Fibroblast of skin of right biceps (primary cell): Measurements from ENCODE around the gene EARS2.
A peak's percentile ranks its signal among the peaks of the same experiment; 100 is the strongest.
"Not testable (repeated sequence)": the region's sequence is repeated elsewhere in the genome, so short reads cannot be mapped to it uniquely, and the experiment has no call there.

Experiments used
- DNase-seq: peaks from one replicate; pipeline ENCODE4 v3.0.0-alpha.2; 2013

EARS2 gene

DNA sequence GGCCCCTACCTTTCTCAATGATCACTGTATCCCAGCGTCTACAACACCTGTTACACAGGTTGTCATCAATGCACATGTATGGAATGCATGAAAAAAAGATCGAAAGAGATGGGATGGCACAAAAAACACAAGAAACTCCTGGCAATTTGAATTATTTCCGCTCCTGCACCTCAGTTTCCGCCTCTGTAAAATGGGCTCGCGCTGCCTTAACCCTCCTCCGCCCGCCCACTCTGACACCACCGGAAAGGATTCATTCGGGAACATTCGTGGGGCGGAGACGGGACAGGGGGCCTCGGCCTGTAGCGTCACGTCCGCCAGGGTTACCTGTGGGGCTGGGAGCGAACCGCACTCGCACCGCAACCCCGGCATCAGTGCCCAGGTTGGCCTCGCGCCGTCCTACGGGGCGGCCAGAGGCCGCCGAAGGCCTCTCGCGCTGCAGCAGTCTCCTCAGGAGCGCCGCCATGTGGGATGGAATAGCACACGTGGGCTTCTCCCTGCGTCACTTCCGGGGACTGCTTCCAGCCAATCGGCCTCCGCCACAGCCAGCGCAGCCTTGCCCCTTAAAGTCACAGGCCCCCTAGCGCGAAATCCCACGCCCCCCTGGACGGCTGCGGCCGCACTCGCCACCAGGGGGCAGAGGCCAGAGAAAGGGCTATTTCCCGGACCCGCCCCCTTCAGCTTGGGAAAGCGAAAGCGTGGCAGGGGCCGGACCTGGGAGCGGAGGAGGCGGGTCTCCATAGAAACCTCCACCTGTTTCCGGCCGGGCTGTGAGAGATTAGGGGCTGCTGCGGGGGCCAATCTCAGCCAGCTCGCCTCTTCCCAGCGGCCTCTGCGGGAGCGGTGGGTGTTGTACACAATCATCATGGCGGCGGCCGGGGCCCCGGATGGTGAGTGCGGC lies at the start of gene EARS2, which contains the start of gene UBFD1:
Gene EARS2 (minus strand): TSS at position 470 of the 898 bp plus-strand sequence. CDS start 7 bp downstream, at position 463.
Gene UBFD1 (plus strand): TSS at position 847 of the 898 bp plus-strand sequence. CDS start 16 bp downstream, at position 863.
- DNase-seq = peak; percentile 98

DNA sequence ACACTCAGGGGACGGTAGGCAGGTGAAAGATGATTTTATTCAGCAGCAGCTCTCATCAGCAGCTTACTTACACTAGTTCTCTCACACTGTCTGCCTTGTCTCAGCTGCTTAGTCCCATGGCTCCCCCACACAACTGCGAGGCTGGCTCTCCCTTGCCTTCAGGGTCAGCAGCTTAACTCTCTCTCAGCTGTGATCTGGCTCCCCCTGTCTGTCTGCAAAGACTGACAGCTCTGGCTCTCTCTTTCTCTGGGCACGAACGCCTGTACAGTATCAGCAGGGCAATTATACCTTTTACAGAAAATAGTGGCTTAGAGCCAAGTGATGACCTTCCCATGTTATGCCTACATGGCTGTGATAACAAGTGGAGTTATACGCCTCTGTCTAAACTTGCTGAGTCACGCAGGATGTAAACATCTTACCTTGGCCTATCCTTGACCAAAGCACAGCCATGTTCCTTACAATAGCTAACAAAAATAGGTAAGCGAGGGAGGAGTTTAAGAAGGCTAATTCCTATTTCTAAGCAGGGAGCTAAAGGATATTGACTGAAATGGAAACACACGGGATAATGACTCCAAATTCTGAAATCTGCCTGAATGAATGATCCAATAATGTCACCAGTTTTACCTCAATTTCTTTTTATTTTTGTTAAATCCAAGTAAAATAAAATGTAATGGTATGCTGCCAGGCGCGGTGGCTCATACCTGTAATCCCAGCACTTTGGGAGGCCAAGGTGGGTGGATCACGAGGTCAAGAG lies 40.0 kb upstream of the EARS2 start:
- DNase-seq = no peak

DNA sequence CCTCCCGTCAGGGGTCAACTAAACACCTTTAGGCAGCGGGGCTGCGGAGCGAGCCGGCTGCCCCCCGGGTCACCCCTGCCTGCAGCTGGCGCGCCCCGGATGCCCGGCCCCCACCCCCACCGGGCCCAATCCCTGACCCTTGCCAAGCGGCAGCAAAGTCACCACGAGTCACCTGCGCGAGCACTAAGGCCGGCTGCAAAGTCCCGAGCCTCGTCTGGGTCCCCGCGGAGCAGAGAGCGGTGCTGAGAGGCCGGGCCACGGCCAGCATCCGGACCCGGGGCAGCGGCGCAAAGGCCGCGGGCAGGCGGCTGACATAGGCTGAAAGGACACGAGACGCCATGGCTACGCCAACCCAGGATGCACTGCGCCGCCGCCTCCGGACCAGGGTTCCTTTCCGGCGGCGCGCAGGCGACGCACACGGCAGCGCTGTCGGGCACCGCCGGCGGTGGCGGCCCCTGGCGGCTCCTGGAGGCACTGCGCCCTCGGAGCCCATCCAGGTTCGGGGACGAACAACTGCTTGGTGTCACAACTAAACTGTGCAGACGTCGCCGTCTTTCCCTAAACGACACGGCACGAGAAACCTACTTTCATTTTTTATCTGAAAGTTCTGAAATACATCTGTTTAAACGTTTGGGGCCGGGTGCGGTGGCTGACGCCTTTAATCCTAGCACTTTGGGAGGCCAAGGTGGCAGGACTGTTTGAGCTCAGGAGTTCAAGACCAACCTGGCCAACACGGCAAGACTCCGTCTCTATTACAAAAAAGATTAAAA lies 39.0 kb upstream of the EARS2 start, which contains the start of gene NDUFAB1:
Gene NDUFAB1 (minus strand): TSS at position 366 of the 770 bp plus-strand sequence. CDS start 26 bp downstream, at position 340.
- peak; percentile 86 for DNase-seq

DNA sequence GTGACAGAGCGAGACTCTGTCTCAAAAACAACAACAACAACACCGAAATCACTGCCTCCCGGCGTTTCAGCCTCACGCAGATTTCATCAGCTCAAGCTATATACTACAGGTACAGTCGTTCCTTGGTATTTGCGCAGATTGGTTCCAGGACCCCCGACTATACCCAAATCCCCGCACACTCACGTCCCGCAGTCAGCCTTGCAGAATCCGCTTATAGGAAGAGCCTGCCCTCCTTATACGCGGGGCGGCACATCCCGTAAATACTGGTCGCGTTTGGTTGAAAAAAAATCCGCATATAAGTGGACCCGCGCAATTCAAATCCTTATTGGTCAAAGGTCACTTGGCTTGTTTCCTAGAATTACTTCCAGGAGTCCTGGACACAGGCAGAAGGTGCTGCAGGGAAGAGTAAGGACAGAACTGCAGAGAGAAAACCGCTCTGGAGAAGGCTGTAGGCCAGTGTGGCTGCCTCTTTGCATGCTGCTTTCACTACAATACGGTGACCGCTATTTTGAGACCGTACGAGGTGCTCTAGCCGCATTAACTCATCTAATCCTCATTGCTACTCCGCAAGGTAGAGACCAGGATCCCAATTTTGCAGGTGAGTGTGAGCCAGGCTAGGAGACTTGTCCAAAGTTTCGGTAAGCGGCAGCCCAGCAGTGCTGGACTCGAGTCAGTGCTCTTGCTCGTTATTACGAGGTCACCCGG lies 38.2 kb upstream of the EARS2 start:
- no peak for DNase-seq

DNA sequence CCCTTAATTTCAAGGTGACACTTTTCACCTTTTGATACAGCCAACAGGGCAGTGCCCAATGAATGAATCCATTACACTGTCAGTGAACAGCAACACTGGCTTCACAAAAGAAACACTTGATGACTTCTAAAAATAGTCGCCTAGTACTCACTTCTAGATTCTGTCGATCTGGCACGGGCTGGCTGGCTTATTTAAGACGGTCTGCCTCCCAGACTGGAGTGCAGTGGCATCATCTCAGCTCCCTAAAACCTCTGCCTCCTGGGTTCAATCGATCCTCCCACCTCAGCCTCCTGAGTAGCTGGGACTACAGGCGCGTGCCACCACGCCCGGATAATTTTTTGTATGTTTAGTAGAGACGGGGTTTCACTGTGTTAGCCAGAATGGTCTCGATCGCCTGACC lies 37.0 kb upstream of the EARS2 start:
- no peak for DNase-seq

DNA sequence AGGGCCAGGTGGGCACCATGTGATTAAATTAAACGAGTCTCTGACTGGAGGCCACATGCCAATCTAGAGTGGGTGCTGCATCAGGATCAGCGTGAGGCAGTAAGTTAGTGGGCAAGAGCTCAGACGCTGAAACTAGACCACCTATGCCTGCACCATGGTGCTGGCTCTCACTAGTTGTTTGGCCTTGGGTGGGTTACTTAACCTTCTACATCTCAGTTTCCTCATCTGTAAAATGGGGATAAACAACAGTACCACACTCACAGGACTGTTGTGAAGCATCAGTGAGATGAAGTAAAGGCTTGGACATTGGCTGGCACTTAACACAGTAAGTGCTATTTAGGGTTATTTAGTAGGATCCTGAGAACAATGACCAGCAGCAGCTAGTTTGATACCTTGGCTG lies 33.0 kb upstream of the EARS2 start:
- DNase-seq = no peak

DNA sequence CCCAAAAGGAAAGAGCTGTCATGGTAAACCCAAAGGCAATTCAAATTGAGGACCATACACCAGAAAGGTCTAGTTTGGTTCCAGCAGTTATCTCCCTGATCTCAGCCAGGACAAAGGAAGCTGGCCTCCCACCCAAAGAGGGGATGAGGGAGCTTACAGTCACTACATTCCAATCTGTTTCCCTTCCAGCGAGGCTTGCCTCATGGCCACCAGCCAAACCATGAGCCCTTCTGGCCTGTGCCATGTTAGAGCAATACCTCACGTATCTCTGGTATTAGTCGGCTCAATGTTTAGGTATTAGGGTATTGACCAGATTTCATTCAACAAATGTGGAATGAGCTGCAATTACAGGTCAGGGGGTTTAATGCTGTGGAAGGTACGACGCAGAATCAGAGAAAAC lies 30.6 kb upstream of the EARS2 start:
- peak; percentile 82 for DNase-seq

DNA sequence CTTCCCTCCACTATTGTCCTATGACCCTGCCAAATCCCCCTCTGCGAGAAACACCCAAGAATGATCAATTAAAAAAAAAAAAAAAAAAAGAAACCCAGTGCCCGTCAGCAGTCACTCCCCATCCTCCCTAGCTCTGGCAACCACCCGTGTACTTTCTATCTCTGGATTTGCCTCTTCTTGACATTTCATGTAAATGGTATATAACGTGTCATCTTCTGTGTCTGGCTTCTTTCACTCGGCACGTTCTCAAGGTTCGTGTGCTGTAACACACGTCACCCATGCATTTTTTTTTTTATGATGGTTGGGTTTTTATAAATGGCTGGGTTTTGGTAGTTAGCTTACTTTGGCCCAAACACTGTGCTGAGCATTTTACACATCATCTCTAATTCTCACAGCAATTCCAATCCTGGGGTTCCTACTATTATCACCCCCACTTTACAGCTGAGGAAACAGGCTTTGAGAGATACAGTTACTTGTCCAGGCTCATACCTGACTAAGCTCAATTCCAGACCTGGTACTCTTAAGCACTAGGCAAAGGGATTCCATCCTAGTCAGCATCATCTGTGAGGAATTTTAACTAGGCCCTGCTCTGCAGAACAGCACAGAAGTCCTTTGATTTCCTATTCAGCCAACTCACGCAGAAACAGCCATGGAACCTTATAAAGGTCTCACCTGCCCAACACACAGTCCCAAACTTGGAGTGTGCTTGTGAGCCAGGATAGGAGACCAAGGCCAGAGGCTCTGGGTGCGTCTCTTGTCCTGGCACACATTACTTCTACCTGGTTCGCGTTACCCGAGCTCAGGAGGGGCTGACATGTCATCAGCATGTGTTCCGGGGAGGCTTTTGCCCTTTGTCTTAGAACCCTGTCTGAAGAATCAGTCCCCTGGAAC lies 27.3 kb upstream of the EARS2 start:
- no peak for DNase-seq

DNA sequence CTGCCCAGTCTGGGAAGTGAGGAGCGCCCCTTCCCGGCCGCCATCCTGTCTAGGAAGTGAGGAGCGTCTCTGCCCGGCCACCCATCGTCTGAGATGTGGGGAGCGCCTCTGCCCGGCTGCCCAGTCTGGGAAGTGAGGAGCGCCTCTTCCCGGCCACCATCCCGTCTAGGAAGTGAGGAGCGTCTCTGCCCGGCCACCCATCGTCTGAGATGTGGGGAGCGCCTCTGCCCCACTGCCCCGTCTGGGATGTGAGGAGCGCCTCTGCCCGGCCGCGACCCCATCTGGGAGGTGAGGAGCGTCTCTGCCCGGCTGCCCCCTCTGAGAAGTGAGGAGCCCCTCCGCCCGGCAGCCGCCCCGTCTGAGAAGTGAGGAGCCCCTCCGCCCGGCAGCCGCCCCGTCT lies 26.1 kb upstream of the EARS2 start:
- not testable (repeated sequence) for DNase-seq

DNA sequence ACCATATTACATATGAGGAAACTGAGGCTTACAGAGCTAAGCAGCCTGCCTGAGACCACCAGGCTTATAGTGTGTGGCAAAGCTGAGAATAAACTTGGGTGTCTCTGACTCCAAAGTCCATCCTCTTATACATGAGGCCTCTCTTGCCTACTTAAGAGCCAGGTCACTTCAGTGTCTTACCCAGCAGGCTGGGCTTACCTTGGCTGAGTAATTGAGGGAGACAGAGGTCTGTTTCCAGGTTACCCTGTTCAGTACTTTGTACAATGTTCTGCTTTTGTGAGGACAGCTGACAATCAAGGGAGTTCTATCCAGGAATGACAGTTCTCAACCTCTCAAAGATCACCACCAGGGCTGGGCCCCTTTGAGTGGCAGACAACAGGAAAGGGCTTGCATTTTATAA lies 24.6 kb upstream of the EARS2 start:
- no peak for DNase-seq

DNA sequence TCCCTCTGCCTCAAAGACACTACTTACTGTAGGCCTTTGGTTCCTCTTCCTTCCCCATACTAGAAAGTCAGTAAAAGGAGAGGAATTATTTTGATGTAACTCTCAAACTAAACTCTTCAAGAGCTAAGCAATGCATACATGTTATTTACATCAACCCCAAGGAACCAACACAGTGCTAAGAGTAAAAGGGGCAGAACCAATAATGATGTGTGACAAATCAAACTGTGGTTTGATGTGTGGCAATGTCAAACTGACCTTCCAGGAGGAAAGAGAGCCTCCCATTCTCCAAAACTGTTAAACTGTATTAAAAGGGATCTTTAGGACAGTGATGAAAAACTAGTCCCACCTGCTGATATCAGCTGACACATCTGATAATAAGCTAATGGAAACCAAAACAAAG lies 23.2 kb upstream of the EARS2 start:
- no peak for DNase-seq

DNA sequence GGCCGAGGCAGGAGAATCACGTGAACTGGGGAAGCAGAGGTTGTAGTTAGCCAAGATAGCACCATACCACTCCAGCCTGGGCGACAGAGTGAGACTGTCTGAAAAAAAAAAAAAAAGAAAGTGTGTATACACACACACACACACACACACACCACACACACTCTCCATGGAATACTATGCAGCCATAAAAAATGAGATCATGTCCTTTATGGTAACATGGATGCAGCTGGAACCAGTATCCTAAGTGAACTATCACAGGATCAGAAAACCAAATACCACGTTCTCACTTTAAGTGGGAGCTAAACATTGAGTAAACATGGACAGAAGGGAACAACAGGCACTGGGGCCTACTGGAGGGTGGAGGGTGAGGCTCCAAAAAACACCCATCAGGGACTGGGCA lies 22.2 kb upstream of the EARS2 start:
- no peak for DNase-seq

DNA sequence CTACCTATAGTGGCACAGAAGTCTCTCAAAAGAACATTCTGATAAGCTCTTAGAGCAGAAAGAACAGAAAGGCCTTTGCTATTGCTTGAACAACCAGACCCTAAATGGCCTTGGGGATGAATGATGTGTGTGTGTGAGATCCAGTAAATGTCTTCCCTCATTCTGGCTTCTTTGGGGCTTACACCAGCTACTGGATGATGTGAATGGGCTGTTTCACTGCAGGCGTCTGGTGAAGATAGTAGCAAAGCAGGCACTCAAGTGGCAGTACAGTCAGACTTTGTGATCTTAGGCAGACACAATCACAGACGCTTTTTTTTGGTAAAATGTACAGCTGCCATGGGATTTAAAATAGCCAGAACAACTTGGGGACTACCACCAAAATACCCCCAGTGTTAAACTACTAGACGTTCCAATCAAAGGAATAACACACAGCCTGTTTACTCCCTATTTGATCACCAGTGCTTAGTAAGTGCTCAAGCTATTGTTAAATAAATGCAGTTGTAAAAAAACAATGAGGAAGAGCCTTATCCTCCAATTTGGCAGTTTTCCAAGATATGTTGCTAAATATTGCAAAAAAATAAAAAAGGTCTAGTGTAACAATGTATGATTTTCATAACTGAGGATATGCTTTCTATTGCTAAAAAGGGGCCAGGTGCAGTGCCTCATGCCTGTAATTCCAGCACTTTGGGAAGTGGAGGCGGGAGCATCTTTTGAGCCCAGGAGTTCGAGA lies 21.1 kb upstream of the EARS2 start:
- no peak for DNase-seq

DNA sequence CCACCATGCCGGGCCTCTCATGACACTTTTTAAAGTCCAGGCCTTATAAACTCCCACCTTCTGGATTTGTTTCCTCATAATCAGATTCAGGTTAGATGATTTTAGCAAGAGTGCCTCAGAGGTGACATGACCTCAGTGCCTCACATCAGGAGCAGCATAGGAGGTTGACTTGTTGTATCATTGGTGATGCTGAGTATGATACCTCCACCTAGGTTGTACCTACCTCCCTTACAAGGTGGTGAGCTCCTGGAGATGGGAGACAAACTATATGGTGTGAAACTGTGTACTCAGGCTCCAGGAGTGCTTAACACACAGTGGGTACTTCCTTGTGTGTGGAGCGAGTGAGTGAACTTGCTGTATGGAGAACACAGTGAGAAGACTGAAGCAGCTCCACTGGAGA lies 20.3 kb upstream of the EARS2 start:
- DNase-seq = no peak

DNA sequence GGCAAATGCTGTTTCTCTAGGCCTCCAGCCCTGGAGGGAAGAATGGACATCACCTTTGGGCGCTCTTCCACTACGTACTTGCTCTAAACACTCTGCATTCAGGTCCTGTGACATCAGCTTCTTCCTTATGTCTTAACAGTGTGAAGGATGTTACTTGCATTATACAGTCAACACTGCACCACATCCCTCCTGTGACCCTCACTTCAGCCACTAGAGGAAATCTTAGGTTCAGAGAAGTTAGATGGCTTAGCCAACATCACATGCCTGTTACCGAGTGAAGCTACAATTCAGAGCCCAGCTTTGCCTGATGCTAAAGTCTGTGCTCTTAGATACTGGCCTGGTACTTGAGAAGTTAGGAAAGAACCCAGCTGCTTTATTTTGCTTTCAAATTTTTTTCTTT lies 18.7 kb upstream of the EARS2 start:
- DNase-seq = no peak

DNA sequence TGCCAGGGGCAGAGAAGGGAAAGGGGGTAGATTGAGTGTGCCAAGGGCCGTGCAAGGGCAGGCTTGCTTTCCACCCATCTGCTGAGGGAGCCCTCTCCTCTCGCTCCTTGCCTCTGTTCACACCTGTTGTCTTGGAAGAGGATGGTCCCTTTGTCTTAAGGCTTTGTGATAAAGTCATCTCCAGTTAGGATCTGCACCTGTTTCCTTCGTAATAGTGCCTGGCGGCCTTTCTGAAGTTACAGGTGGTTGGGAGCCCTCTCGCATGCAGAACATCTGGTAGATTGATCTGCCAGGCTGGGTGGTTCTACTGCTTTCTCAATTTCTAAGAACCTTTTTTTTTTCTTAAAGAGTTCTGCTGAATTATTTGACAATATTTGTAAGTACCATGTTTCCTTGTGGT lies 16.7 kb upstream of the EARS2 start:
- no peak for DNase-seq

DNA sequence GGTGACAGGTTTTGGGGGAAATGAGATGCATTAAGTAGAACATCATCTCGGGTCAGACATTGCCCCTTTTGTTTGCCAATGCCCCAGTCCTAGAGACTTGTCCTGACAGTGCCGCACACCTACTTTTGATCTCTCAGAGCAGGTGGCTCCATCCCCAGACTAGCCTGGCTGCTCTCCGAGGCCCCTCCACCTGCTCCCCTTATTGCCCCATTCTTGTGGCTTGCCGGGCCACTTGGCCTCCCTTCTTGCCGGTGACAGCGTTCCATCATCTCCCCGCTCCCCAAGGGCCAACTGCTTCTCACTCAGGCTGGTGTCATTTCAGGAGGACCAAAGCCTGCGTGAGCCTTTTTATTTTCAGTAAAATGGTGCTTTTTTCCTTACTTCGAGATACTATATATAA lies 15.2 kb upstream of the EARS2 start:
- no peak for DNase-seq

DNA sequence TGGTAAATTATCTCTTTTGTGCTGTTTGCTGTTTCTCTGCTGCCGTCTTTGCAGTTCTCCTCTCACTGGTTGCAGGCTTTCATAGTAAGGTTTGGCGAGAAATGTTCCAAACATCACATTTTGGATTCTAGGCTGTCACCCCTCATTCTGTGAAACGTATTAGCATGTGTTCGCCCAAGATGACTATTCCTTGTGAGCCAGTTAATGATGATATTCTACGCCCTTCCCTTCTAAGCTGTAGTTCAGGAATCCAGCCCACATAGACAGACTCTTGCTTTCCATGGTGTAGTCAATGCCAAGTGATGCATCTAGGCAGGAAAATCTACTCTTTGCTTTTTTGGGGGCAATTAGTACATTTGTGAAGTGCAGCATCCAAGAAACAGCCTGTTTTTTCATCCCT lies 14.7 kb upstream of the EARS2 start:
- no peak for DNase-seq

DNA sequence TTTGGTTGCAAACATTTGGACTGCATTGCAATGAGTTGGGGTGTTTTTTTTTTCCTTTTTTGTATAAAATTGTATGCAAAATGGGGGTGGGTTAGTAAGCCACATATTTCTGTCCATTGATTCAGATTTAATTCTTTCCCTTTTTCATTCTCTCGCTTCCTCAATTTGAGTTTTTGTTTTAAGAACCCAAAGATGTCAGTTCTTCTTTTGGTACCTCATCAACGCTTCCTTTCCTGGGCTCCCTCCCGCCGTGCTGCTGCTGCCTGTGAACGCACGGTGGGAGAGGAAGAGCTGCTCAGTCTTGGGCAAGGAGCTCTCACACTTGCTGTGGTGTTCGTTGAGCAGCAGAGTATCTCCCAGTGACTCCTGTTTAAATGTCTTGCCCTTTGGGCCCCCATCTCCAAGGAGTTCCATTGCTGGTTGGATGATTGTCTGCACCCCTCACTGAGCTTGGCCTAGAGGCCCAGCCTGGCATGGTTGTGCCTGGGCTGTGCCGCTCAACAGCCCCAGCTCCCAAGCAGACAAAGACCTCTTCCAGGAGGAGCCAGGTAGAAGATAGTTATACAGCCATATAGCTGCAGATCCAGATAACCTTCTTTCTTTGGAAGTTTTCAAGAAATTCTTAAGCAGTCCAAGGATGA lies 14.0 kb upstream of the EARS2 start:
- no peak for DNase-seq

DNA sequence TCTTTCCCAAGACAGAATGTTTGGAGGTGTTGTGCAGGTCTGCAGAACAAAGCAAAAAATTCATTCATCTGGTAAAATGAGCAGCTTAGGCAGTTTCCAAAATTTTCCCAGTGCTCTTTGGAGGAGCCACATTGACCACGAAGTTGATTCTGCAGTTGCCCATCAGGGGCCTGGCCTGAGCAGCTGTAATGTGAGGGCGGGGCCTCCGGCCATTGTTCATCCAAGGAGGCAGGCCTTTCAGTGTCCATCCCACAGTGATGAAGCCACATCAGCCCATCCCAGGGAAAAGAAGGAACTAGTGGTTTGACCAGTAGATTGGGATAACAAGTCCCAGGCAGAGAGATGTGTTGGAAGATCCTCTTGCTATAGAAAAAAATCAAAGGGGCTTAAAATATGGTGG lies 10.5 kb upstream of the EARS2 start:
- no peak for DNase-seq
